C1 segment of cervical spinal cord (tissue), 14 donors: ENCODE results near the gene HDAC4.
A peak's percentile ranks its signal among the peaks of the same experiment; 100 is the strongest.

Source experiments
- DNase-seq, 14 donors: peaks; one replicate each; lab custom pipeline; 2025; lab: John Stamatoyannopoulos, UW

The HDAC4 gene

DNA sequence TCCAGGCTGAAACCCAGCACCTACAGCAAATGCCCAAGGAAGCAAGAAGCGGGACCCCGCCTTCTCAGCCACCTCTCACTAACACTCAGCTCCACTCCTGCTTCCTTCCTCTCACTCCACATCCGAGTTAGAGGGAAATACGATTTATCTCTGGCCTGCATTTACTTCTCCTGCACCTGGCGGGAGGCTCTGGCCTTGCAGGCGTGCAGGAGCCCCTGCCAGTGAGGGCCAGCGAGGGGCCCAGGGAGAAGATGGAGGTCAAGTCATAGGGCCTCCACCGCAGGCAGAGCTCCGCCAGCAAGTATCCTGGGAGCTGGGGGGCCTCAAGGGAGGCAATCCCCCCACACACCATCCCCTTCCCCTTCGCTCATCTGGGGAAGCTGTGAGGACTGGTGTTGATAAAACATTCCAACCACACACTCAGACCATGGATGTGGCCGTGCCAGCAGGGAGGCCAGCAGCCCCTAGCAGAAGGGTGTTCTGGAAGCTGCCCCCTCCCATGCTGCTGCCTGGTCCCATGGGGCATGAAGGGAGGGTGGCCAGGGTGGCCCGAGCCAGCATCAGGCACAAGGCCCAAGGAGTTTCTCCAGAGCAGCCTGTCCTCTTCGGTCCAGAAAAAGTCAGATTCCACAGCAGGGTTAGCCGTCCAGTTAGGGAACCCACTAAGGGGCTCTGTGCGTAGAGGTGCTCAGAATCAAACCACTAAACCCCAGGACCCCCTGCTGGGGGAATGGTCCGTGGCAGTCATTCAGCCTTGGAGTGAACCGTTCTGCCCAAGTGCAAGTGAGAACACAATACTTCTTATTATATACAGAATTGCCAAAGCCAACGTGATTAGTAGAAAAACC lies 91.2 kb downstream of the HDAC4 start:
- peak in 1 of 14 donors; percentile 56 for DNase-seq

DNA sequence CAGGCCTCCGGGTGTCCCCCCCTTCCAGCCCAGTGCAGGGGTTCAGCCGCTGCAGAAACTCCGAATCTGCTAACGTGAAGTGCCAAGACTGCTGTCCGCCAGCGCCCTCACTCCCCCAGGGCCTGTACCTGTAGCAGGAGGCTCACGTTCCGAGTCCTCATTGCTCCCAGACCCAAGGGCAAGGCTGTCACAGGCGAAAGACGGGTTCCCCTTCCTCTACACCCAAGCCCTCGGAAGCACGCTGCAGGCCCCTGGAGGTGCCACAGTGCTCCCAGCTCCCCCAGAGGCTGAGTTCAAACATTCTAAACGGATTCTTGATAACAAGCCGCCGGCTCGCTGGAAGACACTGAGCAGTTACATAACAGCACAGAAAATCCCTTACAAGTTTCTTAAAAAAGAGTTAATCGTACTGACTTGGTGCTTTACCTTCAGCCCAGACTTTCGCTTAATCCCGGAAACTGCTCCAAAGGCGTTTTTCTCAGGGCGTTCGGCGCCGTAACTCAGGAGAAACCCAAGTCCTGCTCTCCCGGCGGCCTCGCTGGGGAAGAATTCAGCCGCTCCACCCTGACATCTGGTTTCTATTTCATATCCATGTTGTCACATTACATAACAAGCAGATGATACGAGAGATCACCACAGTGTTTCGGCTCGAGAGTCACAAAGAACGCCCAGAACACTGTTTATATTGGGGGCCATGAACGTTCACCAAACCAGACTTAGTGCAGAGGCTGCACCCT lies 92.0 kb downstream of the HDAC4 start:
- no peak for DNase-seq

DNA sequence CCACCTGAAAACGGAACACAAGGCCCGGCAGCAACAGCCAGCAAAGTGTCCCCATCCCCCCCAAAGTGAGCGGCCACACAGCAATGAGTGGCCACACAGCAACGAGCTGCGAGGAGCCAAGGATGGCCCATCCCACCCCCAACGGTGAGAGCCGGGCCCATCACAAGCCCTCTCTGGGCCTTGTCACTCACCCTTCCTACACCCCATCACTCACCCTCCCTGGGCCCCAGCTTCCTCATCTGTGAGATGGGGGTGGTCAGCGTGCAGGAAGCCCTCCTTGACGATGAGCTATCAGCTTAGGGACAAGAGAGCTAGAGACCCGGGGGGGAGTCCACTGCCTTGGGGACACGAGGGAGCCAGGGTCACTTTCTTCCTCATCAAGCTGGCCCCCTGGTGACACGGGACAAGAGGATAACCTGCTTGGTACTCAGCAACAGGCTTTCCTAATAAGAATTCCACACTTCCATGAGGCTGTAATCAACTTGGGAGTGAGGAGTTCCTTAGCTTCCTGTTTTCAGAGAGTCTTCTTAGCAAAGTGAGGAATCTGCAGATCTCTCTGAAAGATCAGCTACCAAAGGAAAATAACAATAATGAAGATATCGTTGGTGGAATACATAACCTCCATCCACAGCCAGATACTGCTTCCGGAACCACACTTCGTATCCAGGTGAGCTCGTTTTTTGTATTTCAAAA lies 92.8 kb downstream of the HDAC4 start:
- DNase-seq: no peak

DNA sequence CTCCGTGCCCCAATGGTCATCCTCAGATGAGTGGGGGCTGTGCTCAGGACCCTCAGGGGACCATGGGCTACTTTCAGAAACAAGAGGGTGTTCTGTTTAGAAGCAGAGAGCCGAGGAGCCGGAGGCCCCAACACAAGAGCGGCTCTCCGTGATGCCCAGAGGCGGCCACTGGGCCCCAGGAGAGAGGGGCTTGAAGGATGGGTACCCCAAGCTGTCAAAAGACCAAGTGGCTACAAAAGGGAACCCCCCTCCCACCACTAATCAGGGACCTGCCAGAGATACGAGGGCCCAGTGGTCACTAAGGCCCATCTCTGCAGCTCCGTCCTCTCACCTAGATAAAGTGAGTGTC lies 93.6 kb downstream of the HDAC4 start:
- DNase-seq: no peak

DNA sequence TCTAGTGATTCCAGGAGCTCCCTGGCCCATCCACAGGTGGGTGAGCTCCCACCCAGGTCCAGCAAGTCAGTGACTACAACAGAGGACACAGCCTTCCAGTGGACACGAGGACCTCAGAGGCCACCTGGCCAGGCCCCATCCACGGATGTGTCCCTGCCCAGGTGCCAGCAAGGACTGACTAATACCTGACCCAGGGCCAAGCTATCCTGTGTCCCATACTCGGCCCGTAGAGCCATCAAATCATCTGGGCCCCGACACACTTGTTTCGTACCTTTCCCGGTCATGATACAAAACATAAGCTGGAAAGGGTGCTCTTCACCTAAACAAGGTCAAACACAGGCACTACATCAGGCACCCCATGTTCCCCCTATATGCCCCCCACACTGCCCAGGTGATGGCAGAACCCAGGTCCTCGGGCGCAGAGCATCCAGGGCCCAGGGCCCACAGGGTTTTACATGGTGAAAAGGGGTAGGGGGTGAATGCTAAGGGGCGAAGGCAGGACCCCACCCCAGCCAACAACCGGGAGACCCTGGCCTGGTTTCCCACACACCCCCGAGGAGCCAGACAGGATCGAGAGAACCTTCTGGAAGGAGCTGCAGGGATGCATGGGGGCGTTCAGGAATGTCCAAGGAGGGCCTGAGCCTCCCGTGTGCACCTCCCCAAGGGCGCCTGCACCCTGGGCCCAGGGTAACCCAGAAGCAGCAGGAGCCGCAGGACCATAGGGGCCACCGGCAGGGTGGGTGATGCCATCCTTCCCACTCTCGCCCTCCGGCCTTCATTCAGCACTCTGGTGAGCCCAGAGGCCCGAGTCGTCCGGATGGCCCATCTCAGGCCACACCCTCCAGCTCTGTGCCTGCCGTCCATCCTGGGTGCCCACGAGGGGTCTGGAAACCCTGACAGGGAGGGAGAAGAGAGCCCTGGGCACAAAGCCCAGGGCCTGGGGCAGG lies 94.3 kb downstream of the HDAC4 start:
- no peak for DNase-seq

DNA sequence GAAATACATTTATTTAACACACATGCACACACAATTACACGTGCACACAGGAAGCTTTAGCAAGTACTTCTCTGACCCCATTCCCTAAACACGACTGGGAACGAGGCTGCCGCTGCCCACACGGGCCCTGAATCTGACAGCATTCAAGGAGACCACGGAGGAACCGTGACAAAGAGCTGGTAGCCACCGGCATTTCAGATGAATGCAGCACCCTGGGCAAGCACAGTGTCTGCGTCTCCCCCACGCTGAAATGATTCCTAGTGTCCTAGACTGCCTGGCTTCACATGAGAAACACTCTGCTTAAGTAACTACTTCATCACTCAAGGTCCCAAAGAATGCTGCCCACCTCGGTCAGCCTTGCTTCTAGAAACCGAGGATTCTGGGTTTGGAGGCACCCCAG lies 95.0 kb downstream of the HDAC4 start:
- no peak for DNase-seq

DNA sequence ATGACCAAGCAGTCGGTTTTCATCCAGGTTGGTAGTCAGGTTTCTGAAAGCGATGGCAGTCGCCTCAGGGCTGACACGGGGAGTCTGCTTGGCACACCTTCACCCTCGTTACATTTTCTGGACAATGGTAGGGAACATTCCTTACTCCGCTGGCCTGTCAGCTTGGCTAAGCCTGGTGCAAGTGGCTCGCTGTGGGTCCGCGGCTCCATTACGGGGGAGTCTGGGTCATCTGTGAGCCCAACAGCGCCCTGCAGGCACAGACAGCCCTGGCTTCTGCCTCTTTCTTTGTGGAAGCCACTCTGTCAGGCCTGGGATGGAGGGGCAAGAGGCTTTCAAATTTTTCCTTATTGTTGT lies 95.6 kb downstream of the HDAC4 start:
- no peak for DNase-seq

DNA sequence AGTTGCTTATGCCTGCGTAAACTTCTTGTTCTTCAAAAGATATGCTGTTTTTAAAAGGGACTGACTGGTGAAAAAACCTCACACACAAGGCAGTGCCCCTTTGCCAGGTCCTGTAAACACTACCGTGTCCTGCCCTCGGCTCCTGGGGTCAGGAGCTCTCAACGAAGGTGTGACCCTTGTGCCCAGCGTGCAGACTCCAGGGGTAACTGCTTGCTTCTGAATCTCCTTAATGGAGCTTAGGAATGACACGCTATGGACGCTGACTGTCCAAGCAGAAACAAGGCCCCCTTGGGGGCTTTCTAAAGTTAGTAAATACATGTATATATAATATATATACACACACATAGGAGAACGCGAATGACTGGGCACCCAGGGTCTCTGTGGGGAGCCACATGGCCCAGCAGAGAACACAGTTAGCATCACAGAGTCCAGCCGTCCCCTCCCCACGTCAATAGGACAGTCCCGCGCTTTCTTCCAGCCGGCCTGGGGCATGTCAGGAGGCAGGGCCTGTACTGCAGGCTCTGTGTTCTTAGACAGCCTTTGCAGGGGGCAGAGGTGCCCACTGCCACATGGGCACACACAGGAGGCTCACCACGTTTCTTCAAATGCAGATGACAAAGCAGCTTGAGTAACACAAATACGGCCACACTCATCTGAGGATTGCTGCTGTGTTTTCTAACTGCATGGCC lies 96.1 kb downstream of the HDAC4 start:
- DNase-seq: no peak

DNA sequence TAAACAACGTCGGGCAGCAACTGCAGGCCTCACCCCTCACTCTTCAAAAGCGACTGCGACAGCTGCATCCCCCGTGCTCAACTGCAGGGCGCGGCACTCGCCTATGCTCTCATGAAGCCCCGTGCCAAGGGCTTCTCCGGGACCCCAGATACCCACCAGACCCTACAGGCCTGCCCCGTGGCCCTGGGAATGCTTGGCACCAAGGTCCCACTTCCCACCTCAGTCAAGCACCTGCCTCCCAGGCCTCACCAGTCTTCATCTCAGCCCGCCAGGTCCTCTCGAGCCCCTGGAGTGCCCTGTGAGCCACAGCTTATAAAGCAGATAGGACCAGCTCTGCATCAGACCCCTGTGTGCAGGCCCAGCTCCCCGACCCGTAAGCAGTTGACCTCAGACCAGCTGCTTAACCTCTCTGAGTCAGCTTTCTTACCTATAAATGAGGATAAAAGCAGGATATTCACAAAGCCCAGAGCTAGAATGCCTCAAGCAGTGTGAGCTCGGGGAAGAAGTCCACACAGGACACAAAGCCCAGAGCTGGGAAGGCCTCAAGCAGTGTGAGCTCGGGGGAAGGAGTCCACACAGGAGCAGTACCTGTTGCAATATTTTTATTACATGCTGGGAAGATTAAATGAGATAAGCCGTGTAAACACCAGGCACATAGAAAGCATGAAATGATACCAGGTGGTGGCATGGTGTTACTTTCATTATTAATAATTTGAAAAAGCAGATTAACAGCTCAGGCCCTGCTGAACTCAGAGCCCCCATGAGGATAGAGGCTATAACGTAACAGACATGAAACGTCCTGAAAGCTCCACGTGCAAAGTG lies 96.9 kb downstream of the HDAC4 start:
- no peak for DNase-seq

DNA sequence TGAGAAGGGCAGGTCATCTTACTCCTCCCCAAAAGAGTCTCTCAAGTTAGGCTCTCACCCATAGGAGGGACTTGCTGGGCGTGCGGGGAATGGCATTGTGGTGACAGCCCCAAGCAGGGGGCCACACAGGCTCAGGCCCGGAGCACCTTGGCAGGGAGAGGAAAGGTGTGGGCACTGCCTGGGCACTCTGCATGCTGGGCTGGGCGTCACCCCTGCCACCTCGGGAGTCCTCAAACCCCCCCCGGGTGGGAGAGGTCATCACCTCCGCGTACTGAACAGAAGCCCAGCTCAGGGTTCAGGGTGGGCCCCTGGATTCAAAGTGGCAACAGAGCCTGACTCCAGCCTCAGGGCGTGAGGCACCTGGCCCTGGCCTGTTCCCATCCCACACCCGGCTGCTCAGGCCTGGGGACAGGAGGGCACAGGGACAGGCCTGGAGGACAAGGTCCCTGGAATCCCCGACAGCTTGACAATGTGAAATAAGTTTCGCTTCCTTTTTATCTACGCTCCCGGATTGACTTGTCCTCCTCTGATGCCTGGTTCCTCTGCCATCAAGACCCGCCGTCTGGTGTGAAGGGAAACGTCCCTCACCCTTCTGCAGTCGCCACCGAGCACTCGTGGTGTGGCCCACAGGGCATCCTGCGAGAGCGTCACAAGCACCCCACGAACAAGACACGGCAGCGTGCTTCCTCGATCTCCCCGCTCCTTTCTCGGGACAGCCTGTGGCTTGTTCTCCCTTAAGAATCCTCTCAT lies 97.8 kb downstream of the HDAC4 start:
- DNase-seq: peak in 2 of 14 donors; percentile 41 to 47

DNA sequence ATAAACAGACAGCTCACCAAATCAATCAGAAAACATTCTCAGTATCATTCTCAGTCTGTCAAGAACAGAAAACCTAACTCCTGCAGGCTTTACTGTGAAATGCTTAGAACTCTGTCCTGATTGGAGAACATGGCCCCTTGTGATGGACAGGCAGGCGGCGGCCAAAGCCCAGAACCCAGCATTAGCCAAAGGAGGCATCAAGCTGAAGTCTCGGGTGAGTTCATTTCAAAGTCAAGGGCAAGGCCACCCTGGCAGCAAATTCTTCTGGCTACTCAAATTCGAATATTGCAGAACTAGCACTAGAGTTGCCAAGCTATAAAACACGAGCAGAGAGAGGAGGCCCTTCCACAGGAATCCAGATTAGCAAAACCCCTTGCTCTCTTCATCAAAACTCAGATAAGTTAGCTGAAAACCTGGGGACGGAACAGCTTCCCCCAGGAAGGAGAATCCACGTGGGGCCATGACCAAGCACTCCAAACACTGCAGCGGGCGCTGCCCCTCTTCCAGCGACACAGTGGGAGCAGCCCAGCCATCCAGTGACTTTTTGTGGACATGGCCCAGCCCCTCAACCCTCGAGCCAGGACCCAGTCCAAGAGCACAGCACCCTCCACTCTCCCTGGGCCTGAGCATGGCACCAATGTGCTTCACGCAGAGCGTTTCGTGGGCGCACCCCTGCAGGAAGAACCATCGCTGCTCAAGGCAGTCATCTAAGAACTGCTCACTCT lies 98.6 kb downstream of the HDAC4 start:
- no peak for DNase-seq

DNA sequence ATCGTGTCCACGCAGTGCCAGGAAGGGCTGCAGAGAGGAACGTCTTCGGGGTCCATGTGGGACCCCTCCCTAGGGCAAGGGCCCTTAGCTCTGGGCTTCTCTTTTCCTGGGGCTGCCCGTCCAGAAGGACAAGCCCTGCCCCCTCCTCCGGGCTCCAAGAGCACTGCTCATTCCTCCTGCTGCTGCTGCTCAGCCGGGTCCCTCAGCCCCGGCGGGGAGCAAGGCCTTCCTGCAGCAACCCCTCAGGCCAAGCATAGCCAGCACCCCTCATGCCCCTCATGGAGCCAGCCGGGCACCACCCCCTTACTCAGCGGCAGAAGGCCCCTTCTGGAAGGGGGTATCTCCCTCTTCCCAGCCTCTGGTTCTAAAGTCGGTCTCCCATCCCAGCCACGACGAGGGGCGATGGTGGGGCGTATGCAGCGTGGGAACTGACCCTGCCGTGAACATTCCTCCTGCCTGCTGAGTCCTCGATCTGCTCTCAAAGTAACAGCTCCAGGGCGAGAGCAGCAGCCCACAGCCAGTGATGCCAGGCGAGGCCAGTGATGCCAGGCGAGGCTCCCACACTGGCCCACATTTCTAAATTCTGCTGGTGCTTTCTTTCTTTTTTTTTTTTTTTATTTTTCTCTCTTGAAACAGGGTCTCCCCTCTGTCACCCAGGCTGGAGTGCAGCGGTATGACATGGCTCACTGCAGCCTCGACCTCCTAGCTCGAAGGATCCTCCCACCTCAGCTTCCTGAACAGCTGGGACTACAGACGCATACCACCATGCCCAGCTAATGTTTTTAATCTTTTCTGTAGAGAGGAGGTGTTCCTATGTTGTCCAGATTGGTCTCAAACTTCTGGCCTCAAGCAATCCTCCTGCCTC lies 99.7 kb downstream of the HDAC4 start:
- DNase-seq: no peak

DNA sequence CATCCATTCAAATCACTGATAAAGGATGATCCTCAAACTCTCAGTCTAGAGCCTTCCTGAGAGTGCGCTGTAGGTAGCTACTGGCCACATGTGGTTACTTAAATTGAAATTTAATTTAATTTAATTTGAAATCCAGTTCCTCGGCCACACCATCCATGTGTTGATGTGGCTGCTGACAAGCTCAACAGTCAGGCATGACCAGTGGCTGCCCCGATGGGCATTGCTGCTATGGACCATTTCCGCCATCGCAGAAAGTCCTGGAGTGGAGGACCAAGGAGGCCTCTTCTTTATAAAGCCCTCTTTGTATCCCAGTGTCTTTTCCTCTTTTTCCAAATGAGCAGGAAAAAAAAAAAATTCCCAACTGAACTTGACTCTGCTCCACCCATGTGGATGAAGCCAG lies 100.6 kb downstream of the HDAC4 start:
- no peak for DNase-seq

DNA sequence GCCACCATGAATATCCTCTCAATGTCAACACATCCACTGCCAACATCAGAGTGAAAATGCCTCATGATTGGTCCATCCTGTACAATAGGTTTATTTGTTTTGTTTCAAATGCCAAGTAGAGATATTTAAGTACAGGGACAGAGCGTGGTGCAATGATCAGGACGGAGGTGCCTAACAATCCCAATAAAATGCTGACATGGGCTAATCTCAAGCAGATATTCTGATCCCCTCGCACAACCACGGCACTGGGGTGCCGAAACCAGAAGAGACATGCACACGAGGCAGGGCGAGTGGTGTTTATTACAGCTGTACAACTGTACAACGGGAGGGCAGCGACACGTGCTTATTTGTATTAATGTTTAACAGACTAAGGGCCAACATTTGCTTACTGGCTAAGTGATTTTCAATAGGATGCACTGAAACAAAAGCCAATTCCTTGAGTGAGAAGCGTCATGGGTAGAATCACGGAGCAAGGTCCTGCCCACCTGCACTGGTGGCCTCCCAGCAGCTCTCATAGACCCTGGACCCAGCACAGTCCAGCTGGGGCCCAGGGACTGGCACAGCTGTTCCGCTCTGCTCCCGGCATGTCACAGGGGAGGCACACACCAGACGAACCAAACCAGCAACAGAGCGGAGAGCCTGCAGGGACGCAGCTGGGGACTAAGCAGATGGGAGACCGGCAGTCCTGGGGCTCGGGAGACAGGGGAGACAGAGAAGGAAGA lies 101.4 kb downstream of the HDAC4 start:
- DNase-seq: peak in 4 of 14 donors; percentile 32 to 55 (median 41)

DNA sequence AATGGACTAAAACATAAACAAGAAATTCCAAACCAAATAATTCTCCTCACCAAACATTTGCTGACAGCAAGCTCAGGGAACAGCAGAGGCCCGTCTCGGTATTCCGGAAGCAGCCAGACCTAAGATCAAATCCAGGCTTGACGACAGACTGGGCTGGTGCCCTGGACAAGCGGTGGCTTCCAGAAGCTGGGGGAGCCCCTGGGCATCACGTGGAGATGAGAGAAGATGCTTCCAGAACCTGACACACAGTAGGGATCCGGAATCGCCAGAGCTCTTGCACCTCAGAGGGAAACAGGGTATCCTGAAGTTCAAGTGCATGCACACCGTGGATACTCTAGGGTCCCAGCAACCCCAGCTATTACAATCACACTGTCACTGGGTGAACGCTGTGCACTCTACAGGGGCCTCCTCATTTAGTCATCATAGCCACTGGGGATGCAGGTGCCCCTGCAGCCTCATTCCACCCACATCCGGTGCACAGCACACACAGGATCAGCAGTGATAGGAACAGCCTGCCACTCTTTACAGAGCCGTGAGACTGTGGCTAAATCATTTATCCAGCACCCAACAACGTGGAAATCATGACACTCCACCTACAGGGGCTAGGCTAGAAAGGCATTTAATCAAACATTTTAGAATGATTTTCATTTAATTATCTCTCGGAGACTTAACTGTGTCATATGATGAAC lies 102.6 kb downstream of the HDAC4 start:
- DNase-seq: no peak
